Glomerular endothelial cell (primary cell): ENCODE results near the gene TANC1. TPM values are rescaled to one million over a fixed set of nuclear protein-coding genes. Genes with fewer than 3 reads are reported as not detected.
"Not testable (repeated sequence)": the region's sequence is repeated elsewhere in the genome, so short reads cannot be mapped to it uniquely, and the experiment has no call there.

Experiments
- DNase-seq: peaks from one replicate; pipeline ENCODE4 v3.0.0-alpha.2; 2011; ENCODE audit warnings: low read depth, low spot score; ENCODE audit errors: extremely low read depth
- total RNA-seq: library from RNA; depleted of rRNA; stranded (reverse); fragments of >200 nt; gene quantifications from 2 replicates; pipeline ENCODE4 v1.2.3, GENCODE V29; 2015

Gene TANC1
- total RNA-seq, 1 donor from 2014 or later, result 103 TPM

DNA sequence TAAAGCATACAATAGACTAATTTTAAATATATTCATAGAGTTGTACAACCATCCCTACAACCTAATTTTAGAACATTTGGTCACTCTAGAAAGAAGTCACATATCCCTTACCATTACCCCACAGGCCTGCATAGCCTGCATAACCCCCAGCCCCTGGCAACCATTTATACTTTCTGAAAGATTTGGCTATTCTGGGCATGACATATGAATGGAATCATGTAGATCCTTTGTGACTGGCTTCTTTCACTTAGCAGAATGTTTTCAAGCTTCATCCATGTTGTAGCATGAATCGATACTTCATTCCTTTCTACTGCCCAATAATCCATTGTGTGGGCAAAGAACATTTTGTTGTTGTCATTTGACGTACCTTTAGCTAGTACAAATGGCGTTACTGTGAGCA is 166.5 kb downstream of the TANC1 start:
- DNase-seq, result no peak

DNA sequence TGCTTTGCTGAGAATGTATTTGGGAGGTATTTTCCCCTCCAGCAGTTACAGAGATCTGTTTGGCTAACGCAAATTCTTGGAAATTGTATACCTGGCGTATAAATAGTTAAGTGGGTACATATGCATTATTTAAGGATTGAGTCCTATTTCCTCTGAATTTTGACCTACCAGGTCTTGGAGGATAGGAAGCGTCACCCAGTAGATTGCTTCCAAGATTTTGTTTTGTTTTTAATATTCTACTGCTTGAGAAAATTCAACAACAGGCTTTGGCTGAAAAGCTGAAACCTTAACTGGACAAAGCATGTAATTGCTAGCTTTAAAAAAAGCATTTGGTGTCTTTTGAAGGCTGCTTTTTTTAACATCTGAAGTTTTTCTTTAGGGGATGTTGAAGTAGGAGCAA is 168.0 kb downstream of the TANC1 start:
- no peak for DNase-seq

DNA sequence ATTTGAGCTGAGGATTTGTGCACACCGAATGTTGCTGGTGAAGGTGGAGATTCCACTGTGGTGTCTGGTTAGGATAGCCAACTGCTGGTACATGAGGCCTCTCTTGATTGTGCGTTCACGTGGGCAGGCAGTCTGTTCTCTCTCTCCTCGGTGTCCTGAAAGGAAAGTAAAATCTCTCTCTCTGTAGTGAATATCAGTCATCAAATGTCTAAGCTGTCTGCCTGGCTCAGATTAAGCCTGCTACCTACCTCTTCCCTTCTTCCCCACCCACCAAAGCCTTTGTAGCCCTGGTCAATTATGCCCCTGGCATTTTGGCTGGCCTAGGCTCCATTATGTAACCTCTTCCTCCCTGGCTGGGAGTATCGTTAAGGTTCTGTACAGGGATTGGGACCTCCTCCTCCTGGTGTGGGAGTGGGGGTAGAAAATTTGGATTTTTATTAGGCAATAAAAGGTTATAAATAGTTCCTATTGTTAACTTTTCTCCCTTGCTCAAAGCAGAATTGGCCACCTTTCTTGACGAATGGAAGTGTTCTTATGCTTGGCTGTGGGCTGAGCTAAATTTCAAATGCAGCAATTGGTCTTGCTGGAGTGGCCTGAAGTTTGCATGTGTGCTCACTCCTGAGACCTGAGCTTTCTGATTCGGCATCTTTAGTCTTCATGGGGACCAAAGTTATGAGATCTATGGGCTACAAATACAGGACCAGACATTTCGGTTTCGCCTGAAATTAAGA is 169.2 kb downstream of the TANC1 start:
- DNase-seq, result no peak

DNA sequence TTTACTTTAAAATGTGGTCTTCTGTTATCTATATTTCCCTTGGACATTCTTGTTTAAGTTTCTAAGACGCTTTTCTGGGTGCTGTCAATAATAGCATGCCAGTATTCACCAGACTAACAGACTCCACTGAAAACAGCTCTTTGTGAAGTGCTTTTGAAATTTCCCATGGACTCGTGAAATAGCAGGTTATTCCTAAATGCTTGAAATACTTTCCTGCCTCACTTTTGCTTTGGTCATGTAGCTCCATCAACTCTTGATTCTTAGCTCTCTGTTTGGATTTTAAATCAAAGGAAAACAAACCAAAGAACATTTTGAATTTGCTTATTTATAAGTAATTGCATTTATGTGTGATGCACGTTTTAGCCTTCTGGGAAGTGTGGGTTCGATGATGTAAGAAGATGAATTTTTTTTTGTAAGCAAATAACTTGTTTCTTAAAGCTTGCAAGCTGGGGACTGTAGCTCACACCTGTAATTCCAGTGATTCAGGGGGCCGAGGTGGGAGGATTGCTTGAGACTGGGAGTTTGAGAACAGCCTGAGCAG is 170.3 kb downstream of the TANC1 start:
- DNase-seq, result no peak

DNA sequence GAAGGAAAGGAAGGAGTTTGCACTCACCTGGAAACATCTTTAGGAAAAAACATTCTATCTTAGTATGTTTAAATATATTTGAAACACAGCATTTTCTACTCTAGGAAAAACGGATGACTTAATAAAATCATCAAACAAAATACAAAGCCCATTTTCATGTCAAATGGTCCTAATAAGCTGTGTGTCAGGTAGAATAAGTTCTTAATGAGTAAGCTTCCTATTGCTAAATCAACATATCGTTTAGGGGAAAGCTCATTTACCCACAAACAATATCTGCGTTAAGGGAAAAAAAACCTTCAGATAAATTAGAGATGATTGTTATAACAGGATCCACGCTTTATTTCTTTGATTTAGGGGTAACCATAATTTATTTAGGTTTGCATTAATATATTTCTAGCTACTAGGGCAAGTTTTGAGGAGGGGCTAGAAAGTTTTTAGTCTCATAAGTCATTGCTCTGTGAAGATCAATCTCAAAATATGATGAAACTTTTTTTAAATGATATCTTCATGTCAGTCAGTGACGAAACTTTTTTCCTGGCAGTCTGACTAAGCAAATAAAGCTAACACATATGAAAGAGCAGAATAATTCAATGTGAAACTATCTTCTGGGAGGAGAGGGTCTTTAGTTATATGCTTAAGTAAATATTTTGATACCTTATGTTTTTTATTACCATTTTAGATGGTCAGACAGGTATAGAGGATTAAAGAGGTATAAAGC is 170.9 kb downstream of the TANC1 start:
- DNase-seq, result no peak

DNA sequence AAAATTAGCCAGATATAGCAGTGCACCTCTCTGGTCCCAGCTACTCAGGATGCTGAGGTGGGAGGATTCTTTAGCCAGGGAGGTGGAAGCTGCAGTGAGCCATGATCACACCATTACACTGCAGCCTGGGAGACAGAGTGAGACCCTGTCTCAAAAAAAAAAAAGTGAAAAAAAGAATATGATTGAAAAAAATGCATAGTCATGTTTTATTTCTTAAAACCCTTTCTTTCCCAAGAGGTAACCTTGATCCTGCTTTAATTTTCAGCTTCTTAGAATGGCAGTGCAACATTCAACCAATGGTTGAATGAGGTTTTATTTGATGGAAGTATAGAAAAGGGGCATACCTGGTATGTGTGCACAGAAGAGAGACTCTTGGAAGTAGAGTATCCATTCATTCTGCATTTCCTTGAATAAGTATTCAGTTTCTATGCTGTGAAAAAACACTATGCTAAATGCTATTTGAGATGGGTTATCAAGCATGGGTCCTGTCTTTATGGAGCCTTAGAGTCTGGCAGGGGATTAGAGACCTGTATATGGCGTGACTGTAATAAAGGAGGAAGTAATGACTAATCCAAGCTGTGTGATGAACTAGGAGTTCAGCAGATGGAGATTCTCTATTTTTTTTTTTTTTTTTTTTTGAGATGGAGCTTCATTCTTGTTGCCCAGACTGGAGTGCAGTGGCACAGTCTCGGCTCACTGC is 171.8 kb downstream of the TANC1 start:
- DNase-seq, result no peak

DNA sequence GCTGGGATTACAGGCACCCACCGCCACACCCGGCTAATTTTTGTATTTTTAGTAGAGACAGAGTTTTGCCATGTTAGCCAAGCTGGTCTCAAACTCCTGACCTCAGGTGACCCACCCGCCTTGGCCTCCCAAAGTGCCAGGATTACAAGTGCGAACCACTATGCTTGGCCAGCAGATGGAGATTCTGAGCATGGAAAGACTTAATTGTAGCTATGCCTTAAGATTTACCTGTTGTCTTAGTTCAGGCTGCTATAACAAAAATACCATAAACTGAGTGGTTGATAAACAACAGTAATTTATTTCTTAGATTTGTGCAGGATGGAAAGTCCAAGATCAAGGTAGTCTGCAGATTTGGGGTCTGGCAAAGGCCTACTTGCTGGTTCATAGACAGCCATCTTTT is 172.4 kb downstream of the TANC1 start:
- not testable (repeated sequence) for DNase-seq

DNA sequence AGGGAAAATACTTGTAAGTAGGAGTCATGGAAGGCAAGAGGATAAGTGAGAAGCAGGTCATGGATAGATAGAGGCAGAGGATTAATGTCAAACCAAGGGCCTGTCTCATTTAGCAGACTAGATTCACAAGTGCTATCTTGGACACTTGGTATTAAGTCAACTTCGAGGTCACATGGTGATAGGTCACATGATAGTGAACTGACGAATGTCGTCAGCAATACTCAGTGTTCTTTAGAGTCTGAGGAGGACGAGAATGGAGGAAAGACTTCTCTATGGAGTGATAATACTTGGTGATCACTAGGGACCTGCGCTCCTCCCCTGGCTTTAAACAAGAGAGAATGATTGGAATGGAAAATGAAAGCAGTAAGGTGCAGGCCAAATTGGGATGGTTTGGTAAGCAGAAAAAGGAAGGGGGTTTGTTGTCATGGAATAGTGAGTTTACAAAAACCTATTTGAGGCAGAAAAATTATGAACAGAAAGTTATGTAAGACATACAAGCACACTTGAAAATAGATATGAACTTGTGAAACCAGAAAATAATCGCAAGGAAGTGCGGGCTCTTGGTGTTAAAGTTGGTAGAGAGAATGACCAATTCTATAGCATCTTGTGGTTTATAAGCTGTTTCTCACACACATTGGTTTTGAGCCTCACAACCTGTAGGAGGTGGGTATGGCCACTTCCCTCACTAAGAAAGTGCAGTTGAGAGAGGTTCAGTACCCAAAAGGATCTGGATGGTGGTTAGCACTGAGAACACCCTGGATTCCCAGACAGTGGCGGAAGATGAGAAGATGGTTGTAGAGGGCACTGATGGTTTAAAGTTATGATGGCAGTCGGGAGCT is 176.6 kb downstream of the TANC1 start:
- no peak for DNase-seq

DNA sequence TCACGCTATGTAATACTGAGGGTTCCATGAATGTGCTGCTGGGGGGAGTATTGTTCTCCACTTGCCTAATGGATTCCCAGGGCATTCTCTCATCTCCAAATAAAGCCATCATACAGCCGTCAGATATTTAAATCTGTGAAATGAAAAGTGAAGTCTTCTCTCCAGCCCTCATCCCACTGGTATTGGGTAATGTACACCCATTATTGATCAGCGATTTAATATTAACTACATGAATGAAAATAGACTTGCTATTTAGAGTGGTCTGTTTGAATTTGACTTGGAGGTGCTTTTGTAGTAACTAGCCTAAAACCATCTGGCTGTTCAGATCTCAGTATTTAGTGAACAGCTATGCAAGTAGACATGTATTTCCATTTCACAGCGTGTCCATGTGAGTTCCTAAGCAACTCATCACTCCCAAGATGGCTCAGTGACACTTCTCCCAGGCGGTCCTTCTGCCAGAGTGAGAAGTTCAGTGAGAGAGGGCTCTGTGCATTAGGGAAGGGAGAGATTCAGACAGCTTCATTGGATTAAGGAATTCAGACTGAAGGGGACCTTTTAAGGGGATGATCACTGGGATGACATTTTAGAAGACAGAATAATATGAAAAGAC is 177.4 kb downstream of the TANC1 start:
- no peak for DNase-seq

DNA sequence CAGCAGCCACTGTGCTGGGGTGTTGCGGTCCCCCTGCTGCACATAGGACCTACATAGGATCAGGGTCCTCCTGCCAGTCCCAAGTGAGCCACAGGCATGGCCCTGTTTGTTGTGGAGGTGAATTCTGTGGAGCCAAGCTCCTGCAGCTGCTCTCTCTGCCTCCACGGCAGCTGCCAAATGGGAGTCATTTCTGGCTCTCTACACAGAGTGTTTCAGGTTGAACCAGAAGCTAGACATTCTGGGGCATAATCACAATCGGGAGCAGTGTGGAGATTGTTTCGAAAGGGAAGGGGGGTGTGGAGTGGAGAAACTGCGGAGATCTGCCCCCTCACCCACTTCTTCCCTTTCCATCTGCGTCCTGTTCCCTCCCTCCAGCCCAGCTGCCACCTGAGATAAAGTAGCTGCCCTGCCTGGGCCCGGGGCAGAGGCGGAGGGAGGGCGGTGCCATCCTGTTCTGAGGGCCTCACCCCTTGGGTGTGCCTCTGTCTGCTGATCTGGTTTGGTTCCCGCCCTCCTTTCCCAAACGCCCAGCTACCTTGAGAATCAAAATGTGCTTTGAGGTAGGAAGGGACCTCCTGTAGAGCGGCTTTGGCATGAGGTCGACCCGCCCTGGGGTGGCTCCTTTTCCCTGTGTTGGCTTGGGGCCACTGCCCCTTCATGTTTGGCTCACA is 178.7 kb downstream of the TANC1 start:
- DNase-seq, result no peak

DNA sequence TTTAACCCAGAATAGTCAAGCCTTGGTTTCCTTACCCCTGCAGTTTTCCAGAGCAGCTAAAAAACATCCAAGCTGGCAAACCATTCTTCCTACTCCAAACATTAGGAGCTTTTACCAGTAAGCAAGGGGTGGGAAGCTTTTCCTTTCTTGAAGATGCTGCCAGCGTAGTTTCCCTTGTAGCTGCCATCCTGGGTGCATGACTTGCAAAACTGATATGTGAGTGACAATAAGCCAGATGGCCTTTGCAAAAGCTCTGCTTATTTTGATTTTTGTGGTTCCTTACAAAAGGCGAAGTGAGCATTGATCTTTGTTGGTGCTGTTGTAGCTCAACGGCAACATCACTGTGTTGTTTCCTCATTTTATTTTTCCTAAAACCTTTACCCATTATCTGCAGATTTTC is 179.2 kb downstream of the TANC1 start:
- DNase-seq, result no peak

DNA sequence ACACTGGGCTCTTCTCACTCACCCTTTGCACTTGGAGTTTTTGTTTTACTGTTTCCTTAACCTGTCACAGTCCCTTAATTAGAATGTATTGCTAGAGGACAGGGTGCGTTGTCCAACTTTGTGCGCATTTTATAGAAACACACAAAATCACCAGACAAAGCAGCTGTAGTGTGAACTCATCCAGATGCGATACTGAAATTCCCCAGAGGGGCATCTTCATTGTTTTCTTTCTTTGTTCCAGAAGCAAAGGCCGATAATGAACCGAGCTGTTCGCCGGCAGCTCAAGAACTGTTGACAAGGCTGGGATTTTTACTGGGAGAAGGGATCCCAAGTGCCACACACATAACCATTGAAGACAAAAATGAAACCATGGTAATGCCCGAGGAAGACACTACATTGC is 180.5 kb downstream of the TANC1 start:
- no peak for DNase-seq

DNA sequence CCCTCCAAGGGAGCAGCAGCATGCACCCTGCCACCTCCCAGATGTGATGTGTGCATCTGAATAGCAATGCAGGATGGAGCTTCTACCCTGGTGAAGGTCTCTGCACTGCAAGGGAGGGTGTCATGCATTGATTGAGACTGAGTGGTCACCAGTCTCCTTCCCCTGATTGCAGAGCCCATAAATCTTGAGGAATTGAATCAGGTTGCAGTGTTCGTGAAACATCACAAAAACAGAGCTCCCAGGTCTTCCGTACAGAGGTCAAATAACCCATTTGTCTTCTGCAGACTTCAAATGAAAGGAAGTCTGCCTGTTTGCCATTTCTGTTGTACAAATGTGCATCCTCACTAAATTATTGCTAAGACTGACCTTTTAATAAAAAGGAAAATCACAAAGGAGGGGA is 181.3 kb downstream of the TANC1 start:
- DNase-seq, result no peak

DNA sequence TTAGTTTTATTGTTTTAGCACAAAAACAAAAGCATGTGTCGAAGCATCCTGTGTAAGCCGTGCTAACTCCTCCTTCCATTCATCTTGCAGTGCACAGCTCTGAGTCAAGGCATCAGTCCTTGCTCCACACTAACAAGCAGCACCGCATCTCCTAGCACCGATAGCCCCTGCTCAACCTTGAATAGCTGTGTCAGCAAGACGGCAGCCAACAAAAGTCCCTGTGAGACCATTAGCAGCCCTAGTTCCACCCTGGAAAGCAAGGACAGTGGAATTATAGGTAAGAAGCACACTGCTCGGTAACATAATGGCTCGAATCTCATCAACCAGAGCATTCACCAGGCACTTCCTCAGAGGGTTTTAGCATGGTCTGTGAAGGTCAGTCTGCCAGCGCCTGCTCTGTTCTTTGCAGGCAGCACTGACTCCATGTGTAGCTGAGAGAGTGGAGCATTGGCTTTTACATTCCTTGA is 181.9 kb downstream of the TANC1 start:
- DNase-seq, result no peak

DNA sequence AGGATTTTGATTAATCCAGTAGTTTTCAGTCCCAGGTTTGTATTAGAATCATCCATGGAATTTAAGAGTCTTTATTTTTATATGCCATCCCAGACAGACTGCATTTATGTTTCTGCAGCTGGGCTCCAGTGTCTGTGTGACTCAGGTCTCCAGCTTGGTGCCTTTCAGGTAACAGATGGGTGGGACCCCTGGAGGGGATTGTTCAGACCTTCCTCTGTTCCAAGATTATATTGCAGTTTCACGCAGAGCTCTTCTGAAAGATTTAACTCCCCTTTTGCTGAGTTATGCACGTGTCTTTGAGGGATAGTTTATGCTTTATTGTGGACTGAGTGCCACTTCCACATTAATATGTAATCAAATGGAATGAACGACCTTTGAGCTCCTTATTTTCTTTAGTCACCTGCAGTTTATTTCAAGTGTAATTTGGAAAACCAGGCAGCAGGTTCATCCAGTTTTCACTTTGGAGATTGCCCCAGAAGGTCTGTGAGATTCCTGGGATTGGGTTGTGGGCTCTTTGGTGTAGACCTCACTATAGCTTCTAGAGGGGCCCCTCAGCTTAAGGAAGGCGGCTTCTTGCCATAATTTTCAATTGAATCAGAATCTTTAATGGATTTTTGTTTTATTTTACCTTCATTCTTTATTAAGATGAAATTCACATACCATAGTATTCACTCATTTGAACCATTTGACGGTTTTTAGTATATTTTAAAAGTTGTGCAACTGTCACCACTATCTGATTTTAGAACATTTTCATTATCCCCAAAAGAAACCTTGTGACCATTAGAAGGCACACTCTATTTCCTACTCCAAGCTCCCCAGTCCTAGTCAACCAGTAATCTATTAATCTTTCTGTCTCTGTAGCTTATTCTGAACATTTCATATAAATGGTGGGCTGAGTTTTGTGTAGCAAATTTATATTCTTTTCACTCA is 183.0 kb downstream of the TANC1 start:
- no peak for DNase-seq

DNA sequence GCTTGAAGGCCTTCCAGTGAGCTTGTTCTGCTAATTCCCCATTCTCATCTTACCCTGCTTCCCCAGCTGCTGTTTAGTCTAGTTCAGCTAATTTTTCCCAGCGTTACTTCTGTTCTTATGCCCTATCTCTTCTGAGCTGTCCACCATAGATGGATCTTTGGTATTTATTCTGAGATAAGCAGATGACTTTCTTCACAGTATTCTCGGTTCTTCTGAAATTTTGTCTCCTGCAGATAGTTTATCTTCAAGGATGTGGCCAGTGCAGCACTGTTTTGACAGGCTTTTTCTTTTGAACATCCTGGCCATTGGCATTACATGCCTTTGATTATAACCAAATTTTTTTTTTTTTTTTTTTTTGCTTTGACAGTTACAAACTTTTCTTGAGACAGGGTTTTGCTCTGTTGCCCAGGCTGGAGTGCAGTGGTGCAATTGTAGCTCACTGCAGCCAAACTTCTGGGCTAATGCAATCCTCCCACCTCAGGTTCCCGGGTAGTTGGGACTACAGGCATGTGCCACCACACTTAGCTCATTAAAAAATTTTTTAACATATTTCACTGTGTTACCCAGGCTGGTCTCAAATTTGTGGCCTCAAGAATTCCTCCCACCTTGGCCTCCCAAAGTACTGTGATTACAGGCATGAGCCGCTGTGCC is 183.8 kb downstream of the TANC1 start:
- DNase-seq, result no peak

DNA sequence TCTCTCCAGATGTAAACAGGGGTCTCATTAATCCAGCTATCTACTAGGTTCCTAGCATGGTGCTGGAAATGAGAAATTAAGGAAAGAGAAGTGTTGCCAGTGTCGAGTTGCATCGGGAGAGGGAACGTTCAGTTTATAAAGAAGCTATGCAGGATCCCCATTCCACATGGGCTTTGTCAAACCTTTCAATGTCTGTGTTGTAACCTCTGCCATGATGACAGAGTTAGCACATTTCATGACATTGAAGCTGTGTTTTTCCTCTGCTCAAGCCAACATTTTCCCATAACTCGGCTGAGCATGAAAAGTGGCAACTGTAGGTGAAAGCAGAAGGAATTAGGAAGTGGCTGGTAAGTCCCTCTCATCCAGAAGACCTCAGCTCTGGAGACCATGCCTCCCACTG is 184.6 kb downstream of the TANC1 start:
- no peak for DNase-seq

DNA sequence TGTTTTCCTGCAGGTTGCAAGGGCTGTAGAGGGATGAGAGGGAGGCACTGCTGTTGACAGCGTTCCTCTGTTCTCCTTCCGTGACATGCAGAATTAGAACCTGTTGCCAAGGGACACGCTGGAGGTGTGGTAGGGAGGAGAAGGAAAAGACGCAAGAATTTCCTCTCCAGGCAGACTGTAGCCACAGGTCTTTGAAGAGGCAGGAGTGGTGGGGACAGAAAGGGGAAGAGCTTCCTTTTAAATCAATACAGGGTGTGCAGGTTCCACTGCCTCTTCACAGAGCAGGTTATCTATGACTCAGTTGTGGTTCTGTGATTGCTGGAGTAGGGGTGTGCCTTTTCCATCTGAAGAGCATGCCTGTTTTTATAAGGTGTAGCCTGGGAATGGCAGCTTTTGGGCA is 185.0 kb downstream of the TANC1 start:
- DNase-seq, result no peak
